Measurements from ENCODE around the gene KRTAP19-3.
A peak's percentile ranks its signal among the peaks of the same experiment; 100 is the strongest.

Gene KRTAP19-3

DNA sequence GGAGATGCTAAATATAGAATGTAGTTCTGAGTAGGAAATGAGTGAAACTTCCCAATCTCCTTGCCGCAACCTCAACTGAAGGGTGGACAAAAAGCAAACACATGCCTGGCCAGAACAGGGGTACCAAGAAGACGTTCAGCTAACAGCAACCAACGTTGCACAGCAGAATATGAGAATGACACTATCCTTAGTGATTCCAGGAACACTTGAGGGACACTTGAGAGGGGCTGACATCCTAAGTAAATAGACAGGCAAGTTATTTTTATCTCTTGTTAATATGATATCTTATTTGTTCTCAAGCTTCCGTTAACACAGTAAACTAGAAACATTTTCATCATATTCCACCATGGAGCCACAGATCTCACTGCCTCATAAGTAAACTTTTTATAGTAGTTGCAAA, 12.6 kb downstream of the KRTAP19-3 start:
- no peak for TF ChIP-seq Cebpa-rat (IDR thresholded peaks at IDR 0.05)
- no peaks in the 10 kb centered on the region for H3K9me3 ChIP-seq (replicated peaks in 1 of 11)

DNA sequence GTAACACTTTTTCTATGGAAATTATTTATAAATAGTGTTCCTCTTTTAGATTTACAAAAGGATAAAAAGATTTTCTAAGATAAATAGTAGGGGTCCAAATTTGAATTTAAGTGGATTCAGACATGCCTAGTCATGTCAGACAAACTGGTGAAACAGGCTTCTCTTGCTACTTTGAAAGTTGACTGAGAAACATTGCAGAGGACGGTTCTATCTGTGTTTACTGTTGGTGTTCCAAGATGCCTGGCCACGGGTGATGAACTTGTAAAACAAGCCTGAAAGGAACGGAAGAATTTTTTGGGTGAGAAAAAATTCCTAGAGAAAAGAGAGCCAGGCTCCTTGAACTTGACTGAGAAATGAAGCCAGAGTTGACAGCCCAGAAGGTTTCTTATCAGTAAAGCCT, 13.8 kb downstream of the KRTAP19-3 start:
- no peaks in the 10 kb centered on the region for H4K20me1 ChIP-seq
- H3K36me3 ChIP-seq, result no peaks in the 10 kb centered on the region
- H3K4me3 ChIP-seq, result no peak overlapping the region
- no peak overlapping the region for H3K27ac ChIP-seq
- H3K27me3 ChIP-seq, result no peaks in the 10 kb centered on the region
- no peak for TF ChIP-seq Cebpa-rat (IDR thresholded peaks at IDR 0.05)
- no peak overlapping the region for H3K9ac ChIP-seq
- H3K4me1 ChIP-seq, result no peaks in the 10 kb centered on the region
- H3K9me3 ChIP-seq (replicated peaks in 1 of 11), result no peaks in the 10 kb centered on the region
- no peak overlapping the region for H3K4me2 ChIP-seq

More for the DNA sequence above, 12.6 kb downstream of the KRTAP19-3 start:
- no peaks in the 10 kb centered on the region for H3K36me3 ChIP-seq
- H3K4me1 ChIP-seq, result no peaks in the 10 kb centered on the region
- H4K20me1 ChIP-seq, result no peaks in the 10 kb centered on the region
- no peak overlapping the region for H3K27ac ChIP-seq
- H3K4me2 ChIP-seq, result no peak overlapping the region
- H3K4me3 ChIP-seq, result no peak overlapping the region
- no peak overlapping the region for H3K9ac ChIP-seq
- no peaks in the 10 kb centered on the region for H3K27me3 ChIP-seq

DNA sequence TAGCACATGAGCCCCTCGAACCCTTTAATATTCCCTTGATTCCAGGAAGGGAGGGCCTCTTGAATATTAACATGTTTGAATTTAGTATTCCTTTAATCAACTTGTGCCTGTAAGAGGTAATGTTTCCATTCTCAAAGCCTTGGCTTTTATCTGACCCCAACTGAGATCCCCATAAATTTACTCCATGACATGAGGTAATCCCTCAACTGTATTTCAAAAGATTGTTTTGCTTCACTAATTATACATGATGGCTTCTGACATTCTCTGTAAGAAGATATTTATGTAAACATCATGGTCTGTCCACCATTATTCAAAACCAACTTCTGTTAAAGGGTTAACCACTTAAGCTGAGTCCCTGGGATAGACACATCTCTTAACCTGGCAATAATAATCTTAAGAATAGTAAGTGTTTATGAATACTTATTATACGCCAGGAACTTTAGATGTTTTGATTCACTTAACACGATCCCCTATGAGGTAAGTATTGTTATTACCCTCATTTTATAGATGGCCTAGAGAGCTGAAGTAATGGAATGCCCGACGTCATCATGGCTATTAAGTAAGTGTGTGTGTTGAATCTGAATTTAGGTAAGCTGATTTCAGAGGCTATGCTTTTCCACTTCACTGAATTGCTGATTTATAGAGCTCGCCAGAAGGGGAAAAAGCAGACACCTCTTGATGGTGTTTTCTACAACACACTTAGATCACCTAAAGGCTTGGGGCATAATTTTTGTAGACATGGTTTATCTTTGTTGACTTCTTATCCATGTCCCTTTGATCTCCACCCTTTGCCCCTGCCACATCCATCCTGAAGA, 22.7 kb downstream of the KRTAP19-3 start:
- Histone ChIP-seq H3K36me3 (no peaks in the 10 kb centered on the region), H4K20me1 (no peaks in the 10 kb centered on the region), H3K27ac (no peak overlapping the region), H3K4me2 (no peak overlapping the region), H3K4me1 (no peaks in the 10 kb centered on the region), H3K27me3 (no peaks in the 10 kb centered on the region), H3K9me3 (replicated peaks in 1 of 11) (no peaks in the 10 kb centered on the region), H3K9ac (no peak overlapping the region), H3K4me3 (no peak overlapping the region)
- TF ChIP-seq Cebpa-rat (IDR thresholded peaks at IDR 0.05), result no peak

DNA sequence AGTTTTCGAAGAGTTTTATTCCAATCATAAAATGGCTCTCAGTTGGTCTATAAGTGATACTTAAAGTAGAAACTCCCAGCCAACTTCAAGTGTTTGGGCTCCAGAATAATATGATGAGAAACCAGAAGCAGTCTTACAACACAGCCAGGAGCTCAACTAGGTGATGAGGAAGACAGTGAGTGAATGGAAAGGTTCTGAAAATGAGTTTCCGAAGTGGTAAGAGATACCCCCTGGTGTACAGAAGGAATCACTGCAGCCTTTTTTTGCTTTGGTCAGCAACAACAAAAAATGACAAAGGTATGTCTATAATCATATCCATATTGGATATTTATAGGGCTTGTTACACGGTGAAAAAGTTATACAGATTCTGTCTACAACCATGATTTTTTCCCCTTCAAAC, 28.1 kb downstream of the KRTAP19-3 start:
- no peaks in the 10 kb centered on the region for H3K27me3 ChIP-seq
- H3K36me3 ChIP-seq, result no peaks in the 10 kb centered on the region
- no peak overlapping the region for H3K9ac ChIP-seq
- H3K9me3 ChIP-seq (replicated peaks in 1 of 11), result no peaks in the 10 kb centered on the region
- H3K4me1 ChIP-seq, result no peaks in the 10 kb centered on the region
- H3K27ac ChIP-seq, result no peak overlapping the region
- H3K4me2 ChIP-seq, result no peak overlapping the region
- H4K20me1 ChIP-seq, result no peaks in the 10 kb centered on the region
- no peak overlapping the region for H3K4me3 ChIP-seq
- no peak for TF ChIP-seq Cebpa-rat (IDR thresholded peaks at IDR 0.05)

DNA sequence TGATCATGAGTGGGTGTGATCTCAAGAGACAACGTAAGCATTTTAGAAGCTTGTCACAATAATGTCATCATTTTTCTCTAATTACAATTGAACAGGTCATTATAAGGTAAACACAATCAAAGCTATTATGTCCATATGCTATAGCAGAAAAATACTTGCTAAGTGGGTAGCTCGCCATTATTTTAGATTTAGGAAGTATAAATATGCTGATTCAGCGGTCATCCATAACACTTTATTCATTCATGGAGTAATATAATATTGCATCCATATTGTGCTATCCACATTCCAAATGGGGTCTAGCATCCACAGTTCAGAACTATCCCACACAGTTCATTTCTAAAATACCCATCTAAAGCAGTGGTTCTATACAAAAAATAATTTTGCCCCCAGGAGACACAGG, 43.3 kb downstream of the KRTAP19-3 start:
- Histone ChIP-seq H3K4me3 (no peak overlapping the region), H3K9ac (no peak overlapping the region), H3K27ac (no peak overlapping the region), H3K4me2 (no peak overlapping the region), H3K4me1 (peaks cover 0 to 8% (median 7%) of the 10 kb centered on the region in 10 experiments; a peak in 10 of 20 replicates), H3K36me3 (no peaks in the 10 kb centered on the region), H3K9me3 (replicated peaks in 1 of 11) (no peaks in the 10 kb centered on the region), H3K27me3 (no peaks in the 10 kb centered on the region), H4K20me1 (no peaks in the 10 kb centered on the region)
- TF ChIP-seq Cebpa-rat (IDR thresholded peaks at IDR 0.05), result no peak

DNA sequence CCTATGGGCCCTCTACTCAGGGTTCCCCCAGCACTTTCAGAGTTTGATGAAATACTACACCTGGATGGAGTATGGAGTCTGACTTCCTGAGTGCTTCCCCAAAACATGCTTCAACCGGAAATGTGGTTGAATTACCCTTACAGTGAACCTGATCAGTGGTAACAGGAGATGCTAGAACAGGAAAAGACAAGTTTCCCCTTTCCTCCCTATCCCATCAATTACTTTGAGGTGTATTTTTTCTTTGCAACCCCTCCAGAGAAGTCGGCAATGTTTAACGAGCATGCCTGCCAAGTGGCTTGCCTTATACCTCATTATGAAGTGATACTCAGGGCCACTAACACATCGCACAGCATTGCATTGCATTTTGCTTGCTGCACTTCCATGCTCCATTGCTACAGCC, 44.8 kb downstream of the KRTAP19-3 start:
- H3K36me3 ChIP-seq, result no peaks in the 10 kb centered on the region
- H3K9ac ChIP-seq, result no peak overlapping the region
- no peak overlapping the region for H3K4me3 ChIP-seq
- peaks cover 0 to 8% (median 7%) of the 10 kb centered on the region in 10 experiments; a peak in 10 of 20 replicates for H3K4me1 ChIP-seq
- no peak overlapping the region for H3K27ac ChIP-seq
- no peaks in the 10 kb centered on the region for H3K9me3 ChIP-seq (replicated peaks in 1 of 11)
- TF ChIP-seq Cebpa-rat (IDR thresholded peaks at IDR 0.05), result no peak
- no peaks in the 10 kb centered on the region for H3K27me3 ChIP-seq
- peak overlapping the region in 8 of 11 experiments; percentile 13 to 41 (median 34); a peak in 11 of 22 replicates for H3K4me2 ChIP-seq
- no peaks in the 10 kb centered on the region for H4K20me1 ChIP-seq

DNA sequence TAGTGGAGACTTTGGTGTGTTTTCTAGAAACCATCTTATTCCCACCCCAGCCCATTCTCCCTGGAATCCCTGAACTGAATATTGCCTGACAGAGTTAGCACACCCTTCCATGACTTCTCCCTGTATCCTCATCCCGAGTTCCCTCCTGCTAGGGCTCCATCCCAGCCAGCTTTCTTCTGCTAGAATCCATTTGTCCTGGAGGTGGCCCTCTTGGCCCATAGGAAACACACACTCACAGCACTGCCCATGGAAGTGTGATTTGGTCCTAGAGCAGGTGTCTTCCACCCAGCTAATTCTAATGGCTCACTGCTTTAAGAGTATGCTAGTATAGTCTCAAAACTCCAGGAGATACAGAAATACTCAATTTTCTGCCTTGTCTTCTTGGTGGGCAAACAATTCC, 47.6 kb downstream of the KRTAP19-3 start:
- H3K27me3 ChIP-seq, result no peaks in the 10 kb centered on the region
- H3K4me3 ChIP-seq, result no peak overlapping the region
- H3K27ac ChIP-seq, result no peak overlapping the region
- H4K20me1 ChIP-seq, result no peaks in the 10 kb centered on the region
- no peak overlapping the region for H3K9ac ChIP-seq
- H3K4me2 ChIP-seq, result no peak overlapping the region
- peaks cover 0 to 8% (median 7%) of the 10 kb centered on the region in 10 experiments; a peak in 10 of 20 replicates for H3K4me1 ChIP-seq
- no peaks in the 10 kb centered on the region for H3K36me3 ChIP-seq
- H3K9me3 ChIP-seq (replicated peaks in 1 of 11), result no peaks in the 10 kb centered on the region
- no peak for TF ChIP-seq Cebpa-rat (IDR thresholded peaks at IDR 0.05)

DNA sequence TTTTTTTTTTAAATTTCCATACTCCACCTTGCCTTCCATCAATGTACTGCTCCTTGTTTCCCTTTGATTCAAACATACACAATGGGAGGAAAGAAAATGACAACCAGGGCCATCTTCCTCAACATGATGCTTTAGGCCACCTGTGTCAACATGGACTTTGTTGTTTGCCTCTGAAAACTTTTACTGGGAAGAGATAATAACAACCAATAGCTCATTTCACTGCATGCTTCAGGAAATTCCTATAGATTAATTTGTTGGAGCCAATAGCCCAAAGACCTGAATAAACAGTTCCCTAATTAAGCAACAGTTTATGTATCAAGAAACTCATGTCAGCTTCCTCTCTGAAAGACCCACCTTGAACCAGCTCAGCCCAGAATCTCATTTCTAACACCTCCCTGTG, 48.6 kb downstream of the KRTAP19-3 start:
- Histone ChIP-seq H3K4me2 (no peak overlapping the region), H4K20me1 (no peaks in the 10 kb centered on the region), H3K36me3 (no peaks in the 10 kb centered on the region), H3K27ac (no peak overlapping the region), H3K4me1 (peaks cover 0 to 8% (median 7%) of the 10 kb centered on the region in 10 experiments; a peak in 10 of 20 replicates), H3K4me3 (no peak overlapping the region), H3K9ac (no peak overlapping the region), H3K9me3 (replicated peaks in 1 of 11) (no peaks in the 10 kb centered on the region), H3K27me3 (no peaks in the 10 kb centered on the region)
- TF ChIP-seq Cebpa-rat (IDR thresholded peaks at IDR 0.05), result no peak

Measured in BLaER1 treated with 17β-estradiol and CSF1 and Interleukin-3, amounts not matched to agents 10 nM and 100 nM (cell line).